Measurements from ENCODE around the gene ROBO1. TPM values are rescaled to one million over a fixed set of nuclear protein-coding genes. Genes with fewer than 3 reads are reported as not detected.
A peak's percentile ranks its signal among the peaks of the same experiment; 100 is the strongest.

ROBO1 gene
- total RNA-seq, 1 donor from 2014 or later: 7.1 TPM

GRCh38 chr3:78823859-78824258 is 943.9 kb downstream of the ROBO1 start:
- TF ChIP-seq, protein P1, sequence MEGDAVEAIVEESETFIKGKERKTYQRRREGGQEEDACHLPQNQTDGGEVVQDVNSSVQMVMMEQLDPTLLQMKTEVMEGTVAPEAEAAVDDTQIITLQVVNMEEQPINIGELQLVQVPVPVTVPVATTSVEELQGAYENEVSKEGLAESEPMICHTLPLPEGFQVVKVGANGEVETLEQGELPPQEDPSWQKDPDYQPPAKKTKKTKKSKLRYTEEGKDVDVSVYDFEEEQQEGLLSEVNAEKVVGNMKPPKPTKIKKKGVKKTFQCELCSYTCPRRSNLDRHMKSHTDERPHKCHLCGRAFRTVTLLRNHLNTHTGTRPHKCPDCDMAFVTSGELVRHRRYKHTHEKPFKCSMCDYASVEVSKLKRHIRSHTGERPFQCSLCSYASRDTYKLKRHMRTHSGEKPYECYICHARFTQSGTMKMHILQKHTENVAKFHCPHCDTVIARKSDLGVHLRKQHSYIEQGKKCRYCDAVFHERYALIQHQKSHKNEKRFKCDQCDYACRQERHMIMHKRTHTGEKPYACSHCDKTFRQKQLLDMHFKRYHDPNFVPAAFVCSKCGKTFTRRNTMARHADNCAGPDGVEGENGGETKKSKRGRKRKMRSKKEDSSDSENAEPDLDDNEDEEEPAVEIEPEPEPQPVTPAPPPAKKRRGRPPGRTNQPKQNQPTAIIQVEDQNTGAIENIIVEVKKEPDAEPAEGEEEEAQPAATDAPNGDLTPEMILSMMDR (IDR thresholded peaks at IDR 0.05; ENCODE audit: borderline replicate concordance): no peak

DNA sequence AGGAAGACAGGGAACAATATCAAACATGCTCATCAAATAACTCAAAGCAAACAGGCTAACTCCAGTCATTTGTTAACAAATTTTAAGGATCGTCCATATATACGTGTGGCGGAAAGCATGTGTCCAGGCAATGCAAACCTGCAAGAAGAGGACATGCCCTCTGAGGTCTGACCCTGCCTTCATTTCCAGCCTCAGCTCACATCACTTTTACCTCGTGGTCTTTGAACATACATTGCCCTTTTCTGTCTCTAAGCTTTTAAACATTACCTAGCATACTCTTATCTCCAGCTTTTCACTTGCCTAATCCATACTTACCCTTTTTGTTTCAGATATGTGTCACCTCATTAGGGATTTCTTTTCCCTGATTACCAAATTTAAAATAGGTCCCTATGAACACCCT is 944.4 kb downstream of the ROBO1 start:
- intact Hi-C loops (cut with micrococcal nuclease): no loop called here
- H3K36me3 ChIP-seq: no peaks in the 10 kb centered on the region
- TF ChIP-seq, protein P1 (IDR thresholded peaks at IDR 0.05; ENCODE audit: borderline replicate concordance): no peak

More at GRCh38 chr3:78823859-78824258, 943.9 kb downstream of the ROBO1 start:
- H3K27ac ChIP-seq (replicated peaks): no peak overlapping the region
- H3K27me3 ChIP-seq (ENCODE audit: low read depth): no peaks in the 10 kb centered on the region
- intact Hi-C loops (cut with micrococcal nuclease): no loop called here
- no peaks in the 10 kb centered on the region for H3K36me3 ChIP-seq
- no peak overlapping the region for H3K4me3 ChIP-seq
- no peak for DNase-seq
- H3K4me1 ChIP-seq: no peaks in the 10 kb centered on the region
- H3K9me3 ChIP-seq (replicated peaks): no peaks in the 10 kb centered on the region

DNA sequence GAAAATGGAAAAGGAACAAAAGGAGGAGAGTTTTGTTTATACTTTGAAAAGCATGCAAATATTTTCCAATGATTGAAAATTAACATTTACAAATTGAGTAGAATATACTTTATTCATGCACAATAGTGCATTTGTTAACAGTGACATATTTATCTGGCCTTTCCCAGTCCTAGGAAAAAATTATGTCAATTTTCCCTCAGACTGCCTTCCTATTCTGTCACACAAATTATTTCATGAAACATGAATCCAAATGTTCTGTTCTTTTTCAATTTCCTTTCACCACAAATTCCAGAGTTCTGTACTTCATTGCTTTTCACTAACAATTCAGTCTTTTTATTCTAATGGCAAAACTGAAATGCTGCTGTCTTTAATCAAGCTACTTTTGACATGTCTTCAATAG is 945.1 kb downstream of the ROBO1 start:
- Histone ChIP-seq H3K27ac (replicated peaks) (peak overlapping the region; percentile 28), H3K36me3 (no peaks in the 10 kb centered on the region), H3K9me3 (replicated peaks) (no peaks in the 10 kb centered on the region), H3K4me3 (no peak overlapping the region), H3K27me3 (ENCODE audit: low read depth) (no peaks in the 10 kb centered on the region), H3K4me1 (no peaks in the 10 kb centered on the region)
- DNase-seq: no peak
- TF ChIP-seq, protein P1 (IDR thresholded peaks at IDR 0.05; ENCODE audit: borderline replicate concordance): no peak
- intact Hi-C loops (cut with micrococcal nuclease): no loop called here

More for the DNA sequence above, 944.4 kb downstream of the ROBO1 start:
- H3K4me3 ChIP-seq: no peak overlapping the region
- no peaks in the 10 kb centered on the region for H3K27me3 ChIP-seq (ENCODE audit: low read depth)
- no peaks in the 10 kb centered on the region for H3K9me3 ChIP-seq (replicated peaks)
- no peak for DNase-seq
- peak overlapping the region; percentile 11 for H3K27ac ChIP-seq (replicated peaks)
- H3K4me1 ChIP-seq: no peaks in the 10 kb centered on the region

DNA sequence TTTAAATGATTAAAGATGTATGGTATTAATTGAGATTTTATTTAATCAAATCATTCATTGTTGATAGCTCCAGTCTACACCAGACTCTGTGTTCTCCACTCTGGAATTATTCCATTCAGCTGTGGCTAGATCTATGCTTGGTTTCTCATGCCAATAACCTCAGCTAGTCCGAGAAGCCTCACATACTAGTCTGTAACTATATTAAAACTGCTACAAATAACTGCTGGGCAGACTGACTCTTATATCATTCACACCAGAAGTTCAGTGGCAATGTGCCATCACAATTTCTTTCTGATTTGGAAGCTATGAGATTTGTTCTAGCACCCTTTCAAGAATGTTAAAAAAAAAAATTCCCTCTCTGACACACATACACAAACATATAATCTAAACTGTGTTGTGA is 947.3 kb downstream of the ROBO1 start:
- Histone ChIP-seq H3K27me3 (ENCODE audit: low read depth) (no peaks in the 10 kb centered on the region), H3K36me3 (no peaks in the 10 kb centered on the region), H3K4me1 (no peaks in the 10 kb centered on the region), H3K9me3 (replicated peaks) (no peaks in the 10 kb centered on the region), H3K4me3 (no peak overlapping the region), H3K27ac (replicated peaks) (peak overlapping the region; percentile 6)
- TF ChIP-seq, protein P1 (IDR thresholded peaks at IDR 0.05; ENCODE audit: borderline replicate concordance): no peak
- intact Hi-C loops (cut with micrococcal nuclease): no loop called here
- DNase-seq: no peak

DNA sequence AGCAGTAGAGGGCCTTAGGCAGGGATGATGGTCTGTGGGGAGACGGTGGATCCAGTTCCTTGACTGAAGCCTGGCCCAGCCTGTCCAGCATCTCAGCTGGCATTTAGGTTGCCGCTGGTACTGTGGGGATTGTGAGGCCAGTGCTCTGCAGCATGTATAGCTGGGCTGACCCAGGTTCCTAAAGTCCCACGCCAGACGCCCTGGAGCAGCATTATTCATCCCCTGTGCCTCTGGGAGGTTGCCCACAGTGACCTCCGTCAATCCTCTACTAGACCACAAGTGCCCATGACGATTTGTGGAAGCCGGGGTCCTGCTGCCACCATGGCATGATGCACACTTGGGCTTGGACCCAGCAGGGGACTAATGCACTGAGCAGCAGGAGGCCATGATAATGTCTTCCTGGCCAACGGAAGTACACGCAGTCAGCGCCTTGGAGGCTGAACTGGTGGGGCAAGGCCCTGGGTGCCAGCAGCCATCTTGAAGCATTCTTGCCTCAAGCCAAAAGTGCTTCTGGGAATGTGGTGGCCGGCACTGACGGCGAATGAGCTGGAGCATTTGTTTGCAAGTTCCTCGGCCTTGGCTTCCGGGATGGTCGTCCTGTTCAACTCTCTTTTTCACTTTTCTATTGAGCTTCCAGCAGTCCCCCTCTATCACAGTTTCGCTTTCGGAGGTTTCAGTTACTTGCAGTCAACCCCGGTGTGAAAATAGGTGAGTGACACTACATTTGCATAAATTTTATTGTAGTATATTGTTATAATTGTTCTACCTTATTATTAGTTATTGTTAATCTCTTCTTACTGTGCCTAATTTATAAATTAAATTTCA is 949.4 kb downstream of the ROBO1 start:
- H3K4me3 ChIP-seq: no peak overlapping the region
- TF ChIP-seq, protein P1 (IDR thresholded peaks at IDR 0.05; ENCODE audit: borderline replicate concordance): no peak
- no peaks in the 10 kb centered on the region for H3K4me1 ChIP-seq
- H3K36me3 ChIP-seq: no peaks in the 10 kb centered on the region
- no peak for DNase-seq
- H3K9me3 ChIP-seq (replicated peaks): no peaks in the 10 kb centered on the region
- H3K27me3 ChIP-seq (ENCODE audit: low read depth): no peaks in the 10 kb centered on the region
- intact Hi-C loops (cut with micrococcal nuclease): no loop called here
- H3K27ac ChIP-seq (replicated peaks): no peak overlapping the region

All from left ventricle myocardium inferior (tissue), 1 donor.